ENCODE data around the gene HLA-E. TPM values are rescaled to one million over a fixed set of nuclear protein-coding genes. Genes with fewer than 3 reads are reported as not detected.

The HLA-E gene
- total and polyA plus RNA-seq, 2 of the 13 experiments (the other 11 are each of a cell fraction or from before 2014, with no cell fraction given): 45.2 to 90.4 TPM

DNA sequence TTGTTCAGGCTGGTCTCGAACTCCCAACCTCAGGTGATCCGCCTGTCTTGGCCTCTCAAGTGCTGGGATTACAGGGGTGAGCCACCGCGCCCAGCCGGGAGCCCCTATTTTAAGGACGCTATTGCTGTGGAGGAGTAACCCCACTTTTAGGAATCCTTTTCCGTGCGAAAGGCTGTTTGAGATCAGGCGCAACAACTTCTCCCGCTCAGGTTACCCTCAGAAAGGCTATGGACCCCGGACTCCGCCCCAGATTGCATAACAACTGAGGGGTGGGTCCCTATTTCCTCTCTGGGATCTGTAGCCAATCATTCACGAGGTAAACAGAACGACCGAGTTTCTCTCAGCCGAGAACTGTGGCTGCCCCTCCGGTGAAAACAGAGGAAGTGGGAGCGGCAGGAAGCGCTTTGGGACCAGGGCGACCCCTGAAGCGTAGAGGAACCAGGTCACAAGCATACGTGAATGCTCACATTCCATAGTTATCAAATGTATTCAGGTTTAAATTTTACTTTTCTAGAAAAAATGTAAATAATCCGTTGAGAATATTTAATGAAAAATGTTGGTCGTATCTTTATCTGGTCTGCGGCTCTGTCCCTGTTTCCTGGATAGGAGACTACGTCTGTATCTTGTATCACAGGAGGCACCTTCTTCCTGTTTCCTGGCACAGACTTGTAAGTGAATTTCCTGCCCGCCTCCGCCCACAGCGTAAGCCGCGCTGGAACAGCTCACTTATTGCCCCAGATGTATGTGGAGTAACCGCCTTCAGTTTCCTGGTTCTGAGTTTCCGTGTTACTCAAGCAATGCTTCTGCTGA lies 26.8 kb downstream of the HLA-E start (continued):
- TF ChIP-seq, protein P1, sequence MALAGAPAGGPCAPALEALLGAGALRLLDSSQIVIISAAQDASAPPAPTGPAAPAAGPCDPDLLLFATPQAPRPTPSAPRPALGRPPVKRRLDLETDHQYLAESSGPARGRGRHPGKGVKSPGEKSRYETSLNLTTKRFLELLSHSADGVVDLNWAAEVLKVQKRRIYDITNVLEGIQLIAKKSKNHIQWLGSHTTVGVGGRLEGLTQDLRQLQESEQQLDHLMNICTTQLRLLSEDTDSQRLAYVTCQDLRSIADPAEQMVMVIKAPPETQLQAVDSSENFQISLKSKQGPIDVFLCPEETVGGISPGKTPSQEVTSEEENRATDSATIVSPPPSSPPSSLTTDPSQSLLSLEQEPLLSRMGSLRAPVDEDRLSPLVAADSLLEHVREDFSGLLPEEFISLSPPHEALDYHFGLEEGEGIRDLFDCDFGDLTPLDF (CRISPR knock-in tag; IDR thresholded peaks at IDR 0.05): no peak
- TF ChIP-seq ZNF550 (CRISPR knock-in tag; IDR thresholded peaks at IDR 0.05; ENCODE audit: borderline replicate concordance) (no peak), NRL (CRISPR knock-in tag; IDR thresholded peaks at IDR 0.05; ENCODE audit: borderline replicate concordance) (peak; percentile 66), ZBTB43 (CRISPR knock-in tag; conservative IDR thresholded peaks at IDR 0.05) (peak; percentile 32; the same call in 1 of the 2 replicates), U2AF1 (optimal IDR thresholded peaks at IDR 0.05; ENCODE audit: low read depth, low read length) (no peak), MED8 (CRISPR knock-in tag; IDR thresholded peaks at IDR 0.05; ENCODE audit: insufficient replicate concordance) (no peak), RAD21 (CRISPR knock-in tag; IDR thresholded peaks at IDR 0.05) (no peak), FOXP1 (IDR thresholded peaks at IDR 0.05) (no peak), FOXP1 (CRISPR knock-in tag; IDR thresholded peaks at IDR 0.05) (peak; percentile 73), ZSCAN9 (CRISPR knock-in tag; IDR thresholded peaks at IDR 0.05; ENCODE audit: borderline replicate concordance) (no peak; the same call in 1 of the 2 replicates), BRCA1 (CRISPR knock-in tag; IDR thresholded peaks at IDR 0.05) (peak; percentile 24; the same call in 1 of the 2 replicates), ZNF564 (CRISPR knock-in tag; IDR thresholded peaks at IDR 0.05) (no peak), ZNF629 (CRISPR knock-in tag; conservative IDR thresholded peaks at IDR 0.05) (no peak), ERF (CRISPR knock-in tag; IDR thresholded peaks at IDR 0.05) (peak; percentile 89), ZNF317 (CRISPR knock-in tag; IDR thresholded peaks at IDR 0.05) (peak; percentile 92), NCOA1 (CRISPR knock-in tag; IDR thresholded peaks at IDR 0.05) (no peak), SUZ12 (IDR thresholded peaks at IDR 0.05; ENCODE audit: low read depth, low read length) (no peak), ZNF337 (CRISPR knock-in tag; IDR thresholded peaks at IDR 0.05; ENCODE audit: borderline replicate concordance, low read depth) (0 out of 2 replicates have a peak, but pooled peaks have one; percentile 32), GTF3A (CRISPR knock-in tag; conservative IDR thresholded peaks at IDR 0.05) (no peak), YEATS4 (CRISPR knock-in tag; IDR thresholded peaks at IDR 0.05; ENCODE audit: borderline replicate concordance) (peak; percentile 72), TOPORS (CRISPR knock-in tag; IDR thresholded peaks at IDR 0.05) (no peak), ZNF547 (CRISPR knock-in tag; IDR thresholded peaks at IDR 0.05) (no peak)
- TF ChIP-seq, protein P2, sequence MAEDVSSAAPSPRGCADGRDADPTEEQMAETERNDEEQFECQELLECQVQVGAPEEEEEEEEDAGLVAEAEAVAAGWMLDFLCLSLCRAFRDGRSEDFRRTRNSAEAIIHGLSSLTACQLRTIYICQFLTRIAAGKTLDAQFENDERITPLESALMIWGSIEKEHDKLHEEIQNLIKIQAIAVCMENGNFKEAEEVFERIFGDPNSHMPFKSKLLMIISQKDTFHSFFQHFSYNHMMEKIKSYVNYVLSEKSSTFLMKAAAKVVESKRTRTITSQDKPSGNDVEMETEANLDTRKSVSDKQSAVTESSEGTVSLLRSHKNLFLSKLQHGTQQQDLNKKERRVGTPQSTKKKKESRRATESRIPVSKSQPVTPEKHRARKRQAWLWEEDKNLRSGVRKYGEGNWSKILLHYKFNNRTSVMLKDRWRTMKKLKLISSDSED (CRISPR knock-in tag; IDR thresholded peaks at IDR 0.05): no peak
- TF ChIP-seq, protein P3, sequence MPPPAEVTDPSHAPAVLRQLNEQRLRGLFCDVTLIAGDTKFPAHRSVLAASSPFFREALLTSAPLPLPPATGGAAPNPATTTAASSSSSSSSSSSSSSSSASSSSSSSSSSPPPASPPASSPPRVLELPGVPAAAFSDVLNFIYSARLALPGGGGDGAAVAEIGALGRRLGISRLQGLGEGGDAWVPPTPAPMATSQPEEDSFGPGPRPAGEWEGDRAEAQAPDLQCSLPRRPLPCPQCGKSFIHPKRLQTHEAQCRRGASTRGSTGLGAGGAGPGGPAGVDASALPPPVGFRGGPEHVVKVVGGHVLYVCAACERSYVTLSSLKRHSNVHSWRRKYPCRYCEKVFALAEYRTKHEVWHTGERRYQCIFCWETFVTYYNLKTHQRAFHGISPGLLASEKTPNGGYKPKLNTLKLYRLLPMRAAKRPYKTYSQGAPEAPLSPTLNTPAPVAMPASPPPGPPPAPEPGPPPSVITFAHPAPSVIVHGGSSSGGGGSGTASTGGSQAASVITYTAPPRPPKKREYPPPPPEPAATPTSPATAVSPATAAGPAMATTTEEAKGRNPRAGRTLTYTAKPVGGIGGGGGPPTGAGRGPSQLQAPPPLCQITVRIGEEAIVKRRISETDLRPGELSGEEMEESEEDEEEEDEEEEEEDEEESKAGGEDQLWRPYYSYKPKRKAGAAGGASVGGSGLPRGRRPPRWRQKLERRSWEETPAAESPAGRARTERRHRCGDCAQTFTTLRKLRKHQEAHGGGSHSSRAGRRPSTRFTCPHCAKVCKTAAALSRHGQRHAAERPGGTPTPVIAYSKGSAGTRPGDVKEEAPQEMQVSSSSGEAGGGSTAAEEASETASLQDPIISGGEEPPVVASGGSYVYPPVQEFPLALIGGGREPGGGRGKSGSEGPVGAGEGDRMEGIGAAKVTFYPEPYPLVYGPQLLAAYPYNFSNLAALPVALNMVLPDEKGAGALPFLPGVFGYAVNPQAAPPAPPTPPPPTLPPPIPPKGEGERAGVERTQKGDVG (CRISPR knock-in tag; IDR thresholded peaks at IDR 0.05; ENCODE audit: borderline replicate concordance): 0 out of 2 replicates have a peak, but pooled peaks have one; percentile 40
